ENCODE measurements around the gene TRIM42. TPM values are rescaled to one million over a fixed set of nuclear protein-coding genes. Genes with fewer than 3 reads are reported as not detected.

TRIM42 gene
- total RNA-seq, 2 experiments from 2014 or later, result not detected

DNA sequence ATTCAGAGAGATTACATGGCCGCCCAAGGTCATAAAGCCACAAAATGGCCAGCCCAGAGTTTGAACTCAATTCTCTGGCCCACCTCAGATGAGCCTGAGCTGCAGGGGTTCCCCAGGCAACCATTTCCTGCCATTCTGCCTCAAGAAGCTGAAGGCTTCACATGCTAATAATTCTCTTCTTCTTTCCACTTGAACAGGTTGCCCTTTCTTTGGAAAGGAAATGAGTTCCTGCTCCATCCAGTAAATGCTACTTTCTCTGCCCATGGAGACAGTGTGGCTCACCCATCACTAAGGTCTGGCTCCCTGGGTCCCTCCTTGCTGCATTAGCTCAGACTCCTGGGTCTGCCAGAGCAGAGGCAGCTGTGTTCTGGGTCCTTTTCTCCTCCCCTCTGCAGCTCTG lies 48.2 kb downstream of the TRIM42 start:
- H3K4me1 ChIP-seq (ENCODE audit: insufficient read depth, low read length), result no peaks in the 10 kb centered on the region
- no peak overlapping the region for H3K4me3 ChIP-seq (ENCODE audit: low read length)
- no peaks in the 10 kb centered on the region for H3K9me3 ChIP-seq (ENCODE audit: control insufficient read depth in 1 of 2, insufficient read depth in 1 of 2, low read length in 2 of 2)
- CTCF ChIA-PET, result no interaction called here
- TF ChIP-seq, protein P1, sequence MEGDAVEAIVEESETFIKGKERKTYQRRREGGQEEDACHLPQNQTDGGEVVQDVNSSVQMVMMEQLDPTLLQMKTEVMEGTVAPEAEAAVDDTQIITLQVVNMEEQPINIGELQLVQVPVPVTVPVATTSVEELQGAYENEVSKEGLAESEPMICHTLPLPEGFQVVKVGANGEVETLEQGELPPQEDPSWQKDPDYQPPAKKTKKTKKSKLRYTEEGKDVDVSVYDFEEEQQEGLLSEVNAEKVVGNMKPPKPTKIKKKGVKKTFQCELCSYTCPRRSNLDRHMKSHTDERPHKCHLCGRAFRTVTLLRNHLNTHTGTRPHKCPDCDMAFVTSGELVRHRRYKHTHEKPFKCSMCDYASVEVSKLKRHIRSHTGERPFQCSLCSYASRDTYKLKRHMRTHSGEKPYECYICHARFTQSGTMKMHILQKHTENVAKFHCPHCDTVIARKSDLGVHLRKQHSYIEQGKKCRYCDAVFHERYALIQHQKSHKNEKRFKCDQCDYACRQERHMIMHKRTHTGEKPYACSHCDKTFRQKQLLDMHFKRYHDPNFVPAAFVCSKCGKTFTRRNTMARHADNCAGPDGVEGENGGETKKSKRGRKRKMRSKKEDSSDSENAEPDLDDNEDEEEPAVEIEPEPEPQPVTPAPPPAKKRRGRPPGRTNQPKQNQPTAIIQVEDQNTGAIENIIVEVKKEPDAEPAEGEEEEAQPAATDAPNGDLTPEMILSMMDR (IDR thresholded peaks at IDR 0.05), result no peak
- no peaks in the 10 kb centered on the region for H3K27me3 ChIP-seq (ENCODE audit: control insufficient read depth in 1 of 2, insufficient read depth in 2 of 2, low read length in 2 of 2)
- no peak overlapping the region for H3K27ac ChIP-seq (ENCODE audit: low read depth in 1 of 2, low read length in 2 of 2)
- Mint-ChIP-seq H3K4me1 (ENCODE audit: low read depth) (no peaks in the 10 kb centered on the region), H3K27me3 (no peaks in the 10 kb centered on the region), H3K4me3 (no peak overlapping the region), H3K36me3 (ENCODE audit: low read depth) (no peaks in the 10 kb centered on the region), H3K9me3 (no peaks in the 10 kb centered on the region), H3K27ac (no peak overlapping the region)
- DNase-seq (no peak), ATAC-seq (ENCODE audit: poor library complexity) (no peak)
- POLR2A ChIA-PET, result no interaction called here
- no peaks in the 10 kb centered on the region for H3K36me3 ChIP-seq (ENCODE audit: insufficient read depth, low read length)
- intact Hi-C loops (cut with DNase I, micrococcal nuclease), result no loop called here

DNA sequence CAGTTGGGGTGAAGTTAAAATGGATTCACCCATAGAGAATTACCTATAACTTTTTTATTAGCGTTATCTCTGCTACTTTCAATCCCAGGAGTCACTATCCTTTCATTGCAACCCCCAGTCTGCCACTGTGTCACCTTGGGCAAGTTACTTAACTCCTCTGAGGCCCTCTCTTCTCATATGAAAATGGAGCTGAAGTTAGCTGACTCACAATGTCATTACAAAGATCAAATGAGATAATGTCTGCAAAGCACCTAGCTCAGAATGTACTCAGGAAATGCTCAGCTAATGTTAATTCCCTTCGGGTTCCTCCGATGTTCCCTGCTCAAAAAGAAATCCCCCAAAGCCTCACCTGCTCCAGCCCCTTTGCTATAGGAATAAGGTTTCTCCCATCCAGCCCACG lies 50.0 kb downstream of the TRIM42 start:
- no peak for ATAC-seq (ENCODE audit: poor library complexity)
- Mint-ChIP-seq H3K9me3 (no peaks in the 10 kb centered on the region), H3K27ac (no peak overlapping the region), H3K4me1 (ENCODE audit: low read depth) (no peaks in the 10 kb centered on the region), H3K27me3 (no peaks in the 10 kb centered on the region), H3K4me3 (no peak overlapping the region), H3K36me3 (ENCODE audit: low read depth) (no peaks in the 10 kb centered on the region)
- Histone ChIP-seq H3K27ac (ENCODE audit: low read depth in 1 of 2, low read length in 2 of 2) (no peak overlapping the region), H3K4me3 (ENCODE audit: low read length) (no peak overlapping the region), H3K36me3 (ENCODE audit: insufficient read depth, low read length) (no peaks in the 10 kb centered on the region), H3K27me3 (ENCODE audit: control insufficient read depth in 1 of 2, insufficient read depth in 2 of 2, low read length in 2 of 2) (no peaks in the 10 kb centered on the region), H3K4me1 (ENCODE audit: insufficient read depth, low read length) (no peaks in the 10 kb centered on the region), H3K9me3 (ENCODE audit: control insufficient read depth in 1 of 2, insufficient read depth in 1 of 2, low read length in 2 of 2) (no peaks in the 10 kb centered on the region)
- ChIA-PET CTCF (no interaction called here), POLR2A (no interaction called here)
- intact Hi-C loops (cut with DNase I, micrococcal nuclease), result no loop called here
- no peak for DNase-seq
- TF ChIP-seq, protein P1 (IDR thresholded peaks at IDR 0.05), result no peak

DNA sequence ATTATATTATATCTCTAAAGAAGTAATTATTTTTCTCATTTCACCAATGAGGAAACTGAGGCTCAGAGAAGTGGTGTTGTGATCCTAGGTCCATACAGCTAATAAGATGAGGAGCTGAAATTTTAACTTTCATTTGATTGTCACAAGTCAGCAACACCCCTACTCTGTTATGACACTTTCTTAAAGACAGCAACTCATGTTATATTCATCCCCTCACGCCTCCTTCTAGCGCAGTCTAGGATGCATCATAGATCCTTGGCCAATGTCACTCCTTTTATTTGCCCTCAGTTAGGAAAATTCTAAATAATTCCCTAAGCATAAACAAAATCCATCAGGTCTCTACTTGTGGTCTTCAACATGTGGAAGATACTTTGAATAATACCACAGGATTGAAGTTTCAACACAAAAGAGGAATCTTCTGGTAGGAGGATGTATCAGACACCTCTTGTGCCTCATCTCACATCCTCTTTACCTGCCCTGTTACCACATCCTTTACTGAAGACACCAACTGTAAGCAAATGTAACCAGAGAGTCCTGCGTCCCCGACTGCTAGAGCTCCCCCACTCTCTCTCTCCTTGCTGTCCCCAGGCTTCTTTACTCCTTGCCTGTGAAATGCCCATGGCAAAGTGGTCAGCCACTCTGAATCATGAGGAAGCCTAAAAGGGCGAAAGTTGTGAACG lies 53.7 kb downstream of the TRIM42 start:
- H3K36me3 Mint-ChIP-seq (ENCODE audit: low read depth), result no peaks in the 10 kb centered on the region
- ChIA-PET CTCF (no interaction called here), POLR2A (no interaction called here)
- Histone ChIP-seq H3K27ac (ENCODE audit: low read depth in 1 of 2, low read length in 2 of 2) (no peak overlapping the region), H3K9me3 (ENCODE audit: control insufficient read depth in 1 of 2, insufficient read depth in 1 of 2, low read length in 2 of 2) (no peaks in the 10 kb centered on the region), H3K36me3 (ENCODE audit: insufficient read depth, low read length) (no peaks in the 10 kb centered on the region), H3K4me3 (ENCODE audit: low read length) (no peak overlapping the region), H3K4me1 (ENCODE audit: insufficient read depth, low read length) (no peaks in the 10 kb centered on the region), H3K27me3 (ENCODE audit: control insufficient read depth in 1 of 2, insufficient read depth in 2 of 2, low read length in 2 of 2) (no peaks in the 10 kb centered on the region)
- H3K27ac Mint-ChIP-seq, result no peak overlapping the region
- no peaks in the 10 kb centered on the region for H3K9me3 Mint-ChIP-seq
- H3K4me3 Mint-ChIP-seq, result no peak overlapping the region
- TF ChIP-seq, protein P1 (IDR thresholded peaks at IDR 0.05), result no peak
- intact Hi-C loops (cut with DNase I, micrococcal nuclease), result no loop called here
- DNase-seq (no peak), ATAC-seq (ENCODE audit: poor library complexity) (peak; percentile 26)
- no peaks in the 10 kb centered on the region for H3K4me1 Mint-ChIP-seq (ENCODE audit: low read depth)
- H3K27me3 Mint-ChIP-seq, result no peaks in the 10 kb centered on the region
